ENCODE results near the gene ST8SIA5.

- no peak for TF ChIP-seq HCFC1 (IDR thresholded peaks at IDR 0.05; ENCODE audit: low read length)
- TF ChIP-seq TARDBP (IDR thresholded peaks at IDR 0.05; ENCODE audit: borderline replicate concordance), result no peak
- no peak for TF ChIP-seq CREM (IDR thresholded peaks at IDR 0.05; ENCODE audit: low read depth)
- no peak for TF ChIP-seq POLR2A (IDR thresholded peaks at IDR 0.05; ENCODE audit: low read depth, low read length)
- no peak for TF ChIP-seq SUZ12 (IDR thresholded peaks at IDR 0.05; ENCODE audit: unreplicated experiment)
- no peak for TF ChIP-seq NR2F1 (conservative IDR thresholded peaks at IDR 0.05)
- no peak for TF ChIP-seq POLR2AphosphoS5 (IDR thresholded peaks at IDR 0.05; ENCODE audit: low read length)
These were observed 54.4 kb downstream of the ST8SIA5 start for GRCh38 chr18:46702471-46702870.
